Ureter (tissue), 1 donor: ENCODE results near the gene EVI2B. TPM values are rescaled to one million over a fixed set of nuclear protein-coding genes. Genes with fewer than 3 reads are reported as not detected.
"Not testable (repeated sequence)": the region's sequence is repeated elsewhere in the genome, so short reads cannot be mapped to it uniquely, and the experiment has no call there.

Experiments used
- DNase-seq: peaks from one replicate; pipeline ENCODE4 v3.0.0-alpha.2; 2020; ENCODE audit warnings: low spot score
- total RNA-seq: library from RNA; stranded (reverse); gene quantifications from one replicate; pipeline ENCODE4 v1.2.4, GENCODE V29; 2023
- donor health status: DM: yes; HTN: yes; CAD: no.

Gene EVI2B
- total RNA-seq, 1 donor from 2014 or later: 6.5 TPM

- DNase-seq: no peak
Observed at GRCh38 chr17:31310260-31310659, 3.6 kb downstream of the EVI2B start.

GRCh38 chr17:31309556-31309955, 4.3 kb downstream of the EVI2B start:
- no peak for DNase-seq

- no peak for DNase-seq
Observed at GRCh38 chr17:31308372-31309334, 5.2 kb downstream of the EVI2B start.

GRCh38 chr17:31307640-31308039, 6.2 kb downstream of the EVI2B start:
- no peak for DNase-seq

- DNase-seq: no peak
Observed at GRCh38 chr17:31299624-31300023, 14.2 kb downstream of the EVI2B start.

GRCh38 chr17:31297090-31297489, 16.8 kb downstream of the EVI2B start, which contains the start of gene OMG:
TSS of gene OMG (minus strand) at chr17:31297239. CDS start at chr17:31296331, 908 bp downstream.
- DNase-seq: no peak

- no peak for DNase-seq
Observed at GRCh38 chr17:31296142-31296541, 17.7 kb downstream of the EVI2B start.

- no peak for DNase-seq
Observed at GRCh38 chr17:31295489-31295871, 18.4 kb downstream of the EVI2B start.

- no peak for DNase-seq
Observed at GRCh38 chr17:31294820-31295488, 18.9 kb downstream of the EVI2B start.

- DNase-seq: no peak
Observed at GRCh38 chr17:31294231-31294630, 19.6 kb downstream of the EVI2B start.

GRCh38 chr17:31293581-31293980, 20.3 kb downstream of the EVI2B start:
- DNase-seq: no peak

GRCh38 chr17:31291820-31292219, 22.0 kb downstream of the EVI2B start:
- DNase-seq: no peak

- DNase-seq: no peak
Observed at GRCh38 chr17:31289790-31290189, 24.1 kb downstream of the EVI2B start.

GRCh38 chr17:31287932-31288331, 25.9 kb downstream of the EVI2B start:
- DNase-seq: not testable (repeated sequence)

GRCh38 chr17:31286587-31286986, 27.3 kb downstream of the EVI2B start:
- no peak for DNase-seq

GRCh38 chr17:31283841-31284240, 30.0 kb downstream of the EVI2B start:
- DNase-seq: no peak

- no peak for DNase-seq
Observed at GRCh38 chr17:31281061-31281460, 32.8 kb downstream of the EVI2B start.

GRCh38 chr17:31279401-31279800, 34.5 kb downstream of the EVI2B start:
- DNase-seq: no peak

- no peak for DNase-seq
Observed at GRCh38 chr17:31275116-31275515, 38.7 kb downstream of the EVI2B start.

- no peak for DNase-seq
Observed at GRCh38 chr17:31274252-31274651, 39.6 kb downstream of the EVI2B start.

- no peak for DNase-seq
Observed at GRCh38 chr17:31273516-31273915, 40.3 kb downstream of the EVI2B start.

GRCh38 chr17:31272803-31273202, 41.1 kb downstream of the EVI2B start:
- no peak for DNase-seq

GRCh38 chr17:31272236-31272635, 41.6 kb downstream of the EVI2B start:
- no peak for DNase-seq
